HS-5 (cell line): ENCODE data around the gene TMEM207.

Source experiments
- DNase-seq: peaks from one replicate; pipeline ENCODE4 v3.0.0-alpha.2; 2012; ENCODE audit warnings: low read depth

TMEM207 gene

DNA sequence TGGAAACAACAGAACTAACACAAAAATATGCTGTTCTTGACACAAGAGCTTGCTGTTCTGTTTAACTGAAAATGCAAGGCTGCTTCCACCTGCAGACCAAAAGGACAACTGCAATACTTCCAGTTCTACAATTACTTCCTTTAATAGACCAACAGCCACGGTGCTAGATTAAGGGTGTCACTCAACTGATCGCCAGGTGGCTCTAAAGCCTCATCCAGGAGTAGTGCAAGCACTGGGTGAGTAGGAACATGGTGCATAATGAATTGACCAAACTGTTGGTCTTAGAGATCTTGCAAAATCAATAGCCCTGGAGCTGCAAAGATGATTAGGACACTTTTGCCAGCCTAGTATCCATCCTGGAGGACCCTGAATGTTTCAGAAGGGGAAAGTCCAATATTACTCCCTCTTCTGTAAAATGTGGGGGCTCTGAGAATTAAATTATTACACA is 65.4 kb downstream of the TMEM207 start:
- DNase-seq: no peak

DNA sequence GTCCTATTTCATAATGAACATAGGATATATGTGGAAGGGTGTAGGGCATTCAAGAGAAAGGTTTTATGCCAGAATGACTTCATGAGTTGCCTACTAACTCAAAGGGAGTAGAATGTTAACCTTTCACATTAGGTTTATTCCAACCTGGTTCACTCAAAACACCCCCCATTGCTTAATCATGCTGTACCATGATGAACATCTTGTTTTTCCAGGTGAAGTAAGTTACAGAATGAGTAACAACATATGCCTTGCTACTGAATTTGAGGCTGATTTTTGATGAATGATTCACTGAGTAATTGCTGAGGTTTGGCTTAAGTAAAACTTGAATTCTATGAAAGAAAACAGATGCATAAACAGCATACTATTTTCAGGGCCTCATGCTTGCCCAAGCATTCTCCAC is 67.6 kb downstream of the TMEM207 start:
- DNase-seq: peak; percentile 70

DNA sequence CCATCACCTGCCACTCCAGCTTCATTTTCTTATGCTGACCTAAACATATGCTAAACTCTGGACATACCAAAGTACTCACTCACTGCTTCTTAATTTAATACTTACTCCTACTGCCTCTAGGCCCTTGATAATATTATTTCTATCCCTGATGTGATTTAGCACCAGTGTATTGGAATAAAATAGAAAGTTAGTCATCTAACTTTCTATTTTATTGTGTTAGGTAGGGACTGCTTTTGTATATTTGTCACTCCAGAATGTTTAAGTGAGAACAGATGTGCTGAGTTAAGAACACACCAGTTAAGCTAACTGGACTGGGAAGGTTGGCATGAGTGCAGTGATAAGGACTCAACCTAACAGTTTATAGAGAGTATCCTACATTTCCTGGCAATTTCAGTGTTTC is 68.3 kb downstream of the TMEM207 start:
- DNase-seq: no peak

DNA sequence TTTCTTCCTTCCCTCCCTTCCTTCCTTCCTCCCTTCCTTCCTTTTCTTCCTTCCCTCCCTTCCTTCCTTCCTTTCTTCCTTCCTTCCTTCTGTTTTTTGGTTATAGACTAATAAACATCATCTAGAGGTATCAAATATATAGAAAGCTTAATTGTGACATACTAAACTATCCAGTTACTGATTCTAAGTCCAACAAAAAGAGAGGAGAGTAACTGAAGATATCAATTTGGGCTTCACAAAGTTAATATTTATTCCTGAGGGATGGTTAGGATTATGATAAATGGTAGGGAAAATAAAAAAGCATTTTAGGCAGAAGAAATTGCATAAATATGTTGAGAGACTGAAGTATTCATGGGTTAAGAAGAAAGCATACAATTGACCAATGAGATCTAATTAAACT is 69.5 kb downstream of the TMEM207 start:
- DNase-seq: no peak
